GM19397 (cell line): ENCODE data around the gene ZNF132.

ENCODE experiments used
- ATAC-seq: cut with Tn5 transposase; IDR thresholded peaks from one replicate; pipeline ENCODE4 v1.9.1; 2021; ENCODE audit warnings: mild to moderate bottlenecking, moderate library complexity; ENCODE audit not compliant: unreplicated experiment

ZNF132 gene

DNA sequence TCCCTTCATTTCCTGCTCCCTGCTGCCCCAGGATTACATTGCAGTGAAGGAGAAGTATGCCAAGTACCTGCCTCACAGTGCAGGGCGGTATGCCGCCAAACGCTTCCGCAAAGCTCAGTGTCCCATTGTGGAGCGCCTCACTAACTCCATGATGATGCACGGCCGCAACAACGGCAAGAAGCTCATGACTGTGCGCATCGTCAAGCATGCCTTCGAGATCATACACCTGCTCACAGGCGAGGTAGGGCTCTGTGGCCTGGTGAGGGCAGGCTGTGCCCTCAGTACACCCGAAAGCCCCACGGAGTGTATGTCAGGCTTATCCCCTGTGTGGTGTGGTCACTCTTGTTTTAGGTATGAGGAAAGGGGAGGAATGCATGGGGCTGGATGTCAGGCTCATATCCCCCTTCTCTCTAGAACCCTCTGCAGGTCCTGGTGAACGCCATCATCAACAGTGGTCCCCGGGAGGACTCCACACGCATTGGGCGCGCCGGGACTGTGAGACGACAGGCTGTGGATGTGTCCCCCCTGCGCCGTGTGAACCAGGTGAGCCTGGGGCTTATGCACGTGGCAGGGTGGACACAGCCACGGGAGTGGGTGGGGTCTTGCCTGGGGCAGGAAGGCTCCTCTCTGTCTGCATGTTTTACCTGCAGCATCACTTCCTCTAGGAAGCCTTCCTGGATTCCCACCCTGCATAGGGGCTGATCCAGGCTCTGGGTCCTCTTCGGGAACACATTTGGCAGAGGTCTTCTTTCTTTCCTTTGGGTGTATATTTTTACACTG, 46.8 kb downstream of the ZNF132 start:
- no peak for ATAC-seq

GRCh38 chr19:58388175-58388526, 51.8 kb downstream of the ZNF132 start:
- ATAC-seq: no peak

DNA sequence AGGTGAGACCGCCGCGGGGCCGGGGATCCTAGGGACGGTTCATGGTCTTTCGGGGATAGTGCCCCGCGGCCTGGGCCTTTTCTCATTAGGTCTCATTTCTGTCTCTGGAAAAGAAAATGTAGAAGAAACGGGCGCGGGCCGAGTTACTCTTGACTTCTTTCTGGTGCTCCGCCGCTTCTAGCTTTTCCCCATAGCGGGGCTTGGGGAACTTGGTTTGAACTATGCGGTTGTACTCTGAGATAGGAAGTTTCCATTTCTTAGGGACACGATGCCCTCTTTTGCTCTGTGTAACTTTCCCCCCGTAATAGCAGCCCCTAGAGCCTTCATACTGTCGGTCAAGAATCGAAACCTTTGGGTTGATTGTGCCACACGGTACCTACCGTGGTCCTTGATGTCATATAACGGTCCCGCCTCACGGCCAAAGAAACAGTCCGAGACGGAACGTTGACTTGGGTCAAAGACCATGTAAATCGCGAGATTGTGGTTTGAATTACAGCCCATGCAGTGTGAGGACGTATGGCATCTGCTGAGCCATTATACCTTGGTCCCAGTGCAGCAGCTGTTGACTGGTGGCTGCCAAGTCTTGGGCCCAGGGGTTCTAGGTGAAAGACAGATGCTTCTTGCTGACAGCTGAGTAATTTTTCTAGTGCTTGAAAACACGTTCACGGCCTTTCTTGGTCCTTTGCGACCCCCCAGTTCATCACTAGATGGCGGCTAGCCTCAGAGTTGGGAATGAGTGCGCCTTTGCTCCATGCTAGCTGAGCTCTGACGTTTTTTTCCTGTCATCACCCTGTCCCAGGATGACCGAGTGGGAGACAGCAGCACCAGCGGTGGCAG, 52.4 kb downstream of the ZNF132 start:
- no peak for ATAC-seq

DNA sequence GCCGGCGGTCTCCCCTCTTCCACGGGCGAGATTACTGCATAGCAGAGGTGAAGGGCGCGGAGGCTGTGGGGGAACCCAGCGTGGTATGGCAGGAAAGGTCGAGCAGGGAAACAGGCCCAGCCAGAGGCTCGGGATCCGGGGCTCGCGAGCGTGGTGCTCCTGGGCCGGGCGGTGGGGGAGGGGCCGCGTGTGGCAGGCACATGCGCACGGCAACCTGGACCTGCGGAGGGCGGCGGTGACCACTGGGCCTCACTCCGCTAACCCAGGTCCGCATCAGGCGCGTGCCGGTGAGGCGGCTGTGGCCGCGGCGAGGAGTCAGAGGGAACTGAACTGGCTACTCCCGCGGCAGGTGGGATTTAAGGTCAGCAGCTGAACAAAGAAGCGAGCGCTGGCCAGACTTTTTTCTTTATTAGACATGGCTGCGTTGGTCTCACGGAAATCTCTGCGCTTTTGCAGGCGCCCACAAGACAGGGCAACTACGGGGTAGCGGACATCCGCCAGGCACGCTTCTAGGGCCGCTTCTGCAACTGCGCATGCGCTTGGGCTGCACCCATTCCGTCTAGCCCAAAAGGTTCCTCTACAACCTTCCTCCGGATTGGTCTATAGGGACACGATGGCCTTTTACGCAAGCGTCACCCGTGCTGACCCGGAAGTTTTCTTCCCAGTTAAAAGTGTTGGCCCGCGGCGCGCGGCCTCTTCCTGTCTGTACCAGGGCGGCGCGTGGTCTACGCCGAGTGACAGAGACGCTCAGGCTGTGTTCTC, 53.2 kb downstream of the ZNF132 start, which contains the start of gene RPS5:
Gene RPS5 (plus strand): TSS at position 694 of the 762 bp plus-strand sequence. CDS start 869 bp downstream, outside the sequence.
- peak; percentile 85 for ATAC-seq

DNA sequence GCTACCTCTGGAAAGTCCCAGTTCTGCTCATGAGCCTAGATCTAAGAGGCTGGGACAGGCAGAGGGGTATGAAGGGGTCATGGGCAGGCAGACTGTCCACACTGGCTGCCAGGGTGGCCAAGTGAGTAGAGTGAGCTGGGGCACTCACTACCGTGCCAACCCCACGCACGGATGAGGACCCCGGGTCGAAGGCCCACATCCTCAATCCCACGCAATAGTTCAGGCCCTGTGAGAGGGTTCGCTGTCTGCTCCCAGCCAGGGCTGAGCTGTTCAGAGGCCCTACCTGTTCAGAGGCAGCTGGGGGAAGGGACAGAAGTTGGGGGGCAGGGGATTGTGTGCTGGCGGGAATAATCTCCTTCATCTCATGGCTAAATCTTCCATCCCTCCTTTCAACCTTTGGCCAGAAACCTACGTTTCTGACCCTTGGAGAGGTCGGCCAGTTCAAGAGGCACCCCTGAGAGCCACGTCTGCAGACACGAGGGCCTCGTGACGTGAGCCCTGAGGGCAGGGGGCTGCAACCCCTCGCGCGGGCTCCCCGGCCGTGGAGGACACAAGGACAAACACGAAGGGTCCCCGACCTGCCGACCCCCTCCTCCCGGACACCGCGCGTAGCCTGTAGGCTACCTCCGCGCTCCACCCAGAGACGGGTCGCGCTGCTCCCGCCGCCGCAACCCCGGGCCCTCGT, 53.9 kb downstream of the ZNF132 start:
- peak; percentile 1 for ATAC-seq

DNA sequence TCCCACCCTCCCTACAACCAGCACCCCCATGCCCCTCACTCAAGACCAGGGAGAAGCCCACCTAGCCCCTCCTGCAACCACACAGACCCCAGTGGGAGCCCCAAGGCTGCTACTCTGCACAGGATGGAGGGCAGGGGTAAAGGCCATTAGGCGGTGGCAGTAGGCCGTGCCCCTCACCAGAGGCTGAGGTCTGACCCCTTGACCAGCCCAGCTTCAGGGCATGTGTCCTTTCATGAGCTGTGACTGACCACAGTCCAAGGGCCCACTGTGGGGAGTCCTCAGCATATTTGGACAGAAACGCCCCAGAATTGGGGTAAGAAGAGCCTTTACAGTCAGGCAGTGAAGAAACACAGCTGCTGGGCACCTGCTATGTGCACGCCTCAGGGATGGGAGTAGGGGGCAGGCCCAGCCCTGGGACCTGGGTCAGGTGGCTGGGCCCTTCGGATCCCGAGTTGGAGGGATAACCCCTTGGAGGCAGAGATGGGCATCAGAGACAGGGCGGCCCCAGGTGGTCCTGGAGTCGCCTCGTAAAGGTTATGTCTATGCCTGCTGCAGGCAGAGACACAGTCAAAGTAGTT, 54.6 kb downstream of the ZNF132 start:
- ATAC-seq: no peak

DNA sequence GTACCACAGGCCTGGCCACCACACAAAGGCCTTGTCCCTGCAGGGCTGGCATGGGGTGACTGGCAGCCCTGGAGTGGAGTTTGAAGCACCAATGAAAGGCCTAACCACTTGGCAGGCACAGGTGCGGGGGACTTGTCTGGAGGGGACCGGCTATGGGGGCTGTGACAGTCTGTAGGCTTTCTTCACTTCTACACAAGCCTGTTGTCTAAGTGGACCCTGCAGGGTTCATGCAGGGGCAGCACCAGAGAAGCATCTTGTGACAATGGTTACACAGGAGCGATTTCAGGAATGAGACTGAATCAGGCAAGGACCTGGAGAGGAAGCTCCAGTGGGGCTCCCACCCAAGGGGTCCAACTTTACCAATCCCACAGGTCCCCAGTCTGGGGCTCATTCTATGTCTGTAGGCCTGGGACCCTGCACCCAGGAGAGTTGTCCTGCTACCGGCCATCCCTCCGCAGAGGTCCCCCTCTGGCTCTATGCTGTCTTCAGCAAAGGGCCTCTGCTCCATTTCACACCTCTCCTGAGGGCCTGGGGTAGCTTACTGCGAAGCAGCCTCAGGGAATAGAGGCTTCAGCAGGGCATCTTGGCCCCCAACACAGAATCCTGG, 56.9 kb downstream of the ZNF132 start:
- ATAC-seq: no peak
